GM19043 (cell line): ENCODE data around the gene SERINC3.
"Not testable (repeated sequence)": the region's sequence is repeated elsewhere in the genome, so short reads cannot be mapped to it uniquely, and the experiment has no call there.

Experiments
- ATAC-seq: cut with Tn5 transposase; IDR thresholded peaks from one replicate; pipeline ENCODE4 v1.9.1; 2021; ENCODE audit warnings: low read depth; ENCODE audit not compliant: unreplicated experiment

The SERINC3 gene

DNA sequence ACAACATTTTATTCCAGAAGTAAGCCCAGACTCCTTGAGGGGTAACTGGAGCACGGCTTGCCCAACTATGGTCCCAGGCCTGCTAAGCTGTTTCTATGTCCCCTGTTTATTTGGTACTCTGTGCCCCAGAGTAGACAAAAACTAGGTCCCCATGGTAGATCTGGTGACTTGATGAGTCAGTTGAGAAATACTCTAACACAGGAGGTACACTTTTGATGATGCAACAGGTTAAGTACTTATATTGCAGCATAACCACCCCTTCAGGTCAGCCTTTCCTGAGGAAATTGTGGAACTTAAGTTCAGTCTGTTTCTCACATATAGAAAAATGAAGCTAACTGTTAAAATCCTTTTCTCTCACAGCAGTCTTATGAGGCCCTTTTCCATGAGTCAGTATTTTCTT lies 26.6 kb downstream of the SERINC3 start:
- ATAC-seq: no peak

DNA sequence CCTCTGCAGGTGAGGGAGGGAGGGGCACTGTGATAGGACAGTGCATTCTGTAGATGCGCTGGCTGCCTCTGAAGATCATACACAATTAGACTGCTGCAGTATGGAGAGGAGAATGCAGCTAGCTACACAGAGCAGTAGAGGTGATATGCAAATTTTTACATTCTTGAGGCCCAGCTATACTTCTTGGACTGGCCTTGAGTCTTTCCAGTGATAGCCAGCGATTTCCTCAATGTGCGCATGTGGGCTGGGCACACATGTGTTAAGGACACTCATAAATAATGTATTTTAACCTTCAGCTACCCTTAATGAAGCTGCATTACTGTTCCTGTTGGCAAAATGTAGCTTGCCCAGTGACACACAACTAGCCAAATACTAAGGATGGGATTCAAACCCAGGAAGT lies 27.2 kb downstream of the SERINC3 start:
- no peak for ATAC-seq

DNA sequence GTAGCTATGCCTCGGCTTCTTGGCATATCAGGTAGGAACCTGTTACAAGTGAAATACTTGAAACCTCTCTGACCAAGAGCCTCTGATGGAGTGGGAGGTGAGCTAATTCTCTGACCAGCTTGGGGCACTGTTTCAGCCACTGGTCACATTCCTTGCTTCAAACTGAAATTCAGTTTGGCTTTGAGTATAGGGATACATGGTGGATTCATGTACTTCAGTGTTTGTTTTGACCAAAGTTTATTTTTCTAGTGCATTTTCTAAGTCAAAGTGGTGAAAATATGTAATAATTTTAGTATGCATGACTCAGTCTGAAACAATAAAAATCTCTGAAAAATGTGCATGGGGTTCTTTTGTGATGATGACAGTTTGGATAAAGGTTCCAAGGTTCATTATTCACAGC lies 27.6 kb downstream of the SERINC3 start:
- ATAC-seq: no peak

DNA sequence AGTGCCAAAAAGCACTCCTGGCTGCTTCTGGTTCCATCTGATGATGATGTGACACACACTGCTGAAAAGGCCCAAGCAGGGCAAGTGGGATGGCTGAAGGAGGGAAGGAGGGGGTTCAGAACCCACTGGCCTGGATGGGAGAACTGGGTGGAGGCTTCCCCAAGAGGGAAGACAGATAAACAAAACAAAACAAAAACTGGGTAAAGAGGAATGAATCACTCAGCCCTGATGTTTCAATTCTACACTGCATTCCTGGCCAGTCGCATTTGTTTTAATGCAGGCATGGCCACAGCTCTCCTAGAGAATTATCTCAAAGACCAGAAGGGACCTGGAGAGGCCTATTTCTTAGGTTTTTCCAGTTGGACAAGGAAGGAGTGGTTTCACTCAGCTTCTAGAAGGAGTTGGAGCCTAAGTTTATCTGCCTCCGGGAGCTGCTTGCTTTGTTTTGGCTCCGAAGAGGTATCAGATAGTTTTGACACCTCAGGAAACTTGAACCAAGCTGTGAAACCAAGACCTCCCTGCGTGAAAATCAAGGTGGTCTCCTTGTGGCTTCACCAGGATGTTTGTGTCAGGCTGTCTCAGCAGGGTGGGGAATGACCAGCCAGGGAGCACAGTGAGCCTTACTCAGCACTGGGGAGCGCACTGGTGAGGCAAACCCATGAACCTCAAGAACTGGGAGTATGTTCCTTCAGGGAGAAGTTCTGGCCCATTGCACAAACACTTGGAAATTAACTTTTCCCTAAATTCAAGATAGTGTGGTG lies 30.1 kb downstream of the SERINC3 start:
- no peak for ATAC-seq

DNA sequence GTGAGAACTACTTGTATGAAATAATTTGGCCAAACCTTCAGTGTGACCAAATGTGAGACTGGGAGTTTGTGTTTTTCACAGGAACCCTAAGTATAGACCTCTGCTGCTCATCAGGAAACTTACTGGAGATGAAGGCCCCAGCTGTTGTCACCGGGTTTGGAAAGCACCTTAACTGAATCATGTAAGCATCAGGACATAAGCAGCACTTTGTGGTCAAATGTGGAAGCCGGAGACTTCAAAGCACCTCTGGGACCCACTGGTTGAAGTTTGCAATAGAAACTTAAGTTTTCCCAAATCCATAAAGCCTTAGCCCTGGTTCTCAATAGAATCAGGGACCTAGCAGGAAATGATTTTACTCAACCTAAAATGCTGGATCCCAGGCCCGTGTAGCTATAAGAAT lies 31.9 kb downstream of the SERINC3 start:
- ATAC-seq: no peak

DNA sequence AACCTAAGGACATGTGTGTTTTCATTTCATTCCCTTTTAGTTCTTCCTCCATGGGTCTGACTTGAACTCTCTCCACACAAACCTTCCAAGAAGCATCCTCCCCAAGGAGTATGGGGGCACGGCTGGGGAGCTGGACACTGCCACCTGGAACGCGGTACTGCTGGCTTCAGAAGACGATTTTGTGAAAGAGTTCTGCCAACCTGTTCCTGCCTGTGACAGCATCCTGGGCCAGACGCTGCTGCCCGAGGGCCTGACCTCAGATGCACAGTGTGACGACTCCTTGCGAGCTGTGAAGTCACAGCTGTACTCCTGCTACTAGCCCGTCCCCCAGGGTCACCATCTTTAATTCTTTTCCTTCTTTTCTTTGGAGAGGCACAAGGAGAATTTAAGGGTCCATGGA lies 32.6 kb downstream of the SERINC3 start:
- ATAC-seq: no peak

DNA sequence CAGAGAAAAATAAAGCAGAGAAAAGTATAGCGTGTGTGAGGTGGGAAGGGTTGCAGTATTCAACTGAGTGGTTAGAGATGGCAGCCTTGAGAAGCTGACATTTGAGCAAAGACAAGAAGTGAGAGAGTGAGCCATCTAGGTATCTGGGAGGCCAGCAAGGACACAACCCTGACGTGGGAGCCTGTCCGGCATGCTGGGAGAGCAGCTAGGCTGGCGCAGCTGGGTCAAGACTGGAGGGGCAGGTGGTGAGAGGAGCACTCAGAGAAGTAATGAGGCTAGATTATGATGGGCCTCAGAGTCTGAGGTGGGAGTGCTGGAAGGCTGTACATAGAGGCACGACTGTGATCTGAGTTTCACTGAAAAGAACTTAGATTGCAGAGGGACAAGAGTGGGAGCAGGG lies 33.3 kb downstream of the SERINC3 start:
- ATAC-seq: no peak

DNA sequence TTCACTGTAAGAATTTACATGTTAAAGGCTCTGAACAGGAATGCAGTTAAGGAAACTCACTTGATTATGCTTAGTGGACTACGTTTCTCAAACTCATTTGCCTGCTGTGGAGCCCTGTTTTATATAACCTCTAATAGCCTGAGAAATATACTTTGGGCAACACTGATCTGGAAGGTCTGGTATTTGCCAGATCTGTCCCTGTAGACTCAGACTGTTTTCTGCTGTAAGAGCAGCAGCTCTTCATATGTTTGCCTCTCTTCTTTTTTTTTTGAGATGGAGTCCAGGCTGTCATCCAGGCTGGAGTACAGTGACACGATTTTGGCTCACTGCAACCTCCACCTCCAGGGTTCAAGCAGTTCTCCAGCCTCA lies 36.1 kb downstream of the SERINC3 start:
- ATAC-seq: no peak

DNA sequence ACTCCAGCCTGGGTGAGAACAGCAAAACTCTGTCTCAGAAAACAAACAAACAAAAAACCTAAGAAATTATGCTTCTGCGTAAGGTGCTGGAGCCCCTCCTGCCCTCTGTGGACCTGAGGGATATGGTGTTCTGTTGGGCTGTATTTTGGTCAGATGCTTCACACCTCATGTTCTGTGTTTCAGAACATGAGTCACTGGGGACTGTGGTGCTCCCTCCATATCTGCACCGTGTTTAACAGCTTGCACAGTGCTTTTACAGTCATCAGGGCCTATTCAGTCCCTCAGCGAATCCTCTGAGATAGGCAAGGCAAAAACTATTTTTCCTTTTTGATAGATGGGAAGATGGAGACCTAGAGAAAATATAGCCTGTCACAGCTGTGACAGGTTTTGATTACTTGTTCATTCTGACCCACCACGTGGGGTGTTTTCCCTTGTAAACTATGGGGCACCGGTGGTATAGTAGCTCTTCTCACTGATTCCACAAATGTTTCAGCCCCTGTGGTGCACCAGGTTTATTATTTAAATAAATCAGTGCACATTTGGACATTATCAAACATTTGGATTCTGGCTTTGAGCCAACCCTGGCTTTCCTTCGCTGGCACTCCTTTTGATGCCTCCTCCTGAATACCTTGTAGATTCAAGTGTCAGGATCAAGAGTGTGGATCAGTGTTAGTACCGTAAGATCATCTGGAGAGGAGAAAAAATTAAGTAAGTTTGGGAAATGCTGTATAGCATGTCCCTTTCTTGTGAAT lies 36.6 kb downstream of the SERINC3 start:
- no peak for ATAC-seq

DNA sequence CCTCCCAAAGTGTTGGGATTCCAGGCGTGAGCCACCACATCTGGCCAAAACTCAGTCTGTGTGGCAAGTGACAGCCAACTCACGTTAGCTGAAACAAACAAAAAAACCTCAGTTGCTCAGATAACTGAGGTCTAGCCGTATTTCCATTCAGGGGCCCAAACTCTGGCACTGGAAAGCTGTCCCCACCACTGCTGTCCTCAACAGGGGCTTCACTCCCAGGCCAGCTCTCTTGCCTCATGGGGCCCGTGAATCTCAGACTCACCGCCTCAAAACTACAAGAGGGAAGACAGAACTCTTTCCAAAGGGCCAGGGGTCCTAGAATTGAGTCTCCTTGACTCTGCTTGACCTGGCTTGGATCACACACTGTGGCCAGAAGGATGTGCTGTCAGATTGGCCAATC lies 38.8 kb downstream of the SERINC3 start:
- ATAC-seq: no peak

DNA sequence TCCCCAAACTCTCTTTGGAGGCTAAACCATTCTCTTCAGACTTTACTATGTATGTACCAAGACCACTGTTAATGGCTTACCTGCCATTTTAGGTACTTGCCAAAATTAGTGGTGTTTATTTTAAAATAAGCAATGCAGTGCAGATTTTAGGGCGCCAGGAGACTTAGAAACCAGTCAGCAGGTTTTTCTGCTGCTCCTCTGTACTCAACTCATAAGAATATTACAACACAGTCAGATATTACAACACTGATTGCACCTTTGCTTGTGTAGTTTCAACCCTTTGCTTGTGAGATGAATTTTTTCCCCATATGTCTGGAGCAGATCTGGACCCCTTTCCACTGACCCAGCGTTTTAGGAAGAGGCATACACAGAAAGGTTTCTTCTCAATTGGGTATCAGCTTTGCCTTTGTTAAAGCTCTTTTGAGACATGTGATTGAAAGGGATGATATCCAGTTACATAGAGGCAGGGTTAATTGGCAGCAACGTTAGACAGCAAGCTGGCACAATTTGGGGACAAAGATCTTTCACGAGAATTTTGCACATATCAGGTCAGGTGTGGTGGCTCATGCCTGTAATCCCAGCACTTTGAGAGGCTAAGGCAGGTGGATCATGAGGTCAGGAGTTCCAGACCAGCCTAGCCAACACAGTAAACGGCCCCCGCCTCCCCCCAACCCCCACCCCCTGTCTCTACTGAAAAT lies 40.0 kb downstream of the SERINC3 start:
- ATAC-seq: no peak

DNA sequence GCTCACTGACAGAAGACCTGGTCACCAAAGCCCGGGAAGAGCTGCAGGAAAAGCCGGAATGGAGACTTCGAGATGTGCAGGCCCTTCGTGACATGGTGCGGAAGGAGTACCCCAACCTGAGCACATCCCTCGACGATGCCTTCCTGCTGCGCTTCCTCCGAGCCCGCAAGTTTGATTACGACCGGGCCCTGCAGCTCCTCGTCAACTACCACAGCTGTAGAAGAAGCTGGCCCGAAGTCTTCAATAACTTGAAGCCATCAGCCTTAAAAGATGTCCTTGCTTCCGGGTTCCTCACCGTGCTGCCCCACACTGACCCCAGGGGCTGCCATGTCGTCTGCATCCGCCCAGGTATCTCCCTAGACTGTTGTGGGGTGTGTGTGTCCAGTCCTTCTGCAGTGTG lies 41.8 kb downstream of the SERINC3 start:
- no peak for ATAC-seq

DNA sequence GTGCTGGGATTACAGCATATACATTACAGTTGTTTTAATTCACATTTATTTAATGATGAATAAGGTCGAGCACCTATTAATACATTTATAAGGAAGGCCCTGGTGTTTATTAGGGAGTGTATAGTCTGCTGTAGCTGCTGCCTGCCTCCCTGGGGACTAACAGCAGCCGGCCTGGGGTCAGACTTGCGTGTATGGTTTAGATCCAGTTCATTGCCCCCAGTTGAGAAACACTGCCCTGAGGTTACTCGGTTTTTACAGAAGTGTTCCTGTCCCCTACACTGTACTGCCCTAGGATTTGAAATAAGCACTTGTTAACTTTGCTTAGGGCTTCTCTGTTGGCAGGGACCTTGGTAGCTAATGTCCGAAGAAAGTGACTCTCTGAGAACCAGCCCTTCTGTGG lies 42.2 kb downstream of the SERINC3 start:
- ATAC-seq: no peak

DNA sequence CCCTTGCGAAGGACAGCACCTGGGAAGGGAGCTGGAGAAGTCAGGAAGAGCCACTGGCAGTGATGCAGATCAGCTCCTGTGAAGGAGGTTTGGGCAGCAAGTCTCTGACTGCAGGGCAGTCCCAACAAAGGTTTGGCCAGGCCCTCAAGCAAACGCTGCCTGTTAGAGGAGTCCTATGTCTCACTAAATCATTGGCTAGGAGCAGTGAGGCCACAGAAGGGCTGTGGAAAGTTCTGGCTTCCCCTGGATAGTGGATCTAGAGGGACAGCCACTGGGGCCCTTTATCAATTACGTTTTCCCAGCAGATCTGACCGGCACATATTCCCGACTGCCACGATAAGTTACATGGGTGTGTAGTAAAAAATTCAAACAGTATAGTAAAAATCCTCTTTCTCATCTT lies 43.7 kb downstream of the SERINC3 start:
- ATAC-seq: no peak

DNA sequence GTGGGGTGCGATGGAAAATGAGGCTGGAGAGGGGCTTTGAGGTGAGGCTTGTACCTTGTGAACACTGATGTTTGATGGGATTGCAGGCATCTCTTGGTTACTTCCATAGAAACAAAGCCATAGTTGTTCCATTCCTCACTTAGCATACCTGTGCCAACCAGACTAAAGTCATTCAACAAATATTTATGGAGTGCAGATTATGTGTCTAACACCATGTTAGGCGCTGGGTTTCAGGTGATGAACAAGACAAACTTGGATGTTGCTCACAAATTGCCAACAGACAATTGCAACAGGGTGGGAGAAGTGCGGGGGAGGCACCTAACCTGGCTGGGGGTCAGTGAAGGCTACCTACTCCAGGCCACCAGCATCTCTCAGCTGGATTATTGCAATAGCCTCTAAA lies 44.7 kb downstream of the SERINC3 start:
- no peak for ATAC-seq

DNA sequence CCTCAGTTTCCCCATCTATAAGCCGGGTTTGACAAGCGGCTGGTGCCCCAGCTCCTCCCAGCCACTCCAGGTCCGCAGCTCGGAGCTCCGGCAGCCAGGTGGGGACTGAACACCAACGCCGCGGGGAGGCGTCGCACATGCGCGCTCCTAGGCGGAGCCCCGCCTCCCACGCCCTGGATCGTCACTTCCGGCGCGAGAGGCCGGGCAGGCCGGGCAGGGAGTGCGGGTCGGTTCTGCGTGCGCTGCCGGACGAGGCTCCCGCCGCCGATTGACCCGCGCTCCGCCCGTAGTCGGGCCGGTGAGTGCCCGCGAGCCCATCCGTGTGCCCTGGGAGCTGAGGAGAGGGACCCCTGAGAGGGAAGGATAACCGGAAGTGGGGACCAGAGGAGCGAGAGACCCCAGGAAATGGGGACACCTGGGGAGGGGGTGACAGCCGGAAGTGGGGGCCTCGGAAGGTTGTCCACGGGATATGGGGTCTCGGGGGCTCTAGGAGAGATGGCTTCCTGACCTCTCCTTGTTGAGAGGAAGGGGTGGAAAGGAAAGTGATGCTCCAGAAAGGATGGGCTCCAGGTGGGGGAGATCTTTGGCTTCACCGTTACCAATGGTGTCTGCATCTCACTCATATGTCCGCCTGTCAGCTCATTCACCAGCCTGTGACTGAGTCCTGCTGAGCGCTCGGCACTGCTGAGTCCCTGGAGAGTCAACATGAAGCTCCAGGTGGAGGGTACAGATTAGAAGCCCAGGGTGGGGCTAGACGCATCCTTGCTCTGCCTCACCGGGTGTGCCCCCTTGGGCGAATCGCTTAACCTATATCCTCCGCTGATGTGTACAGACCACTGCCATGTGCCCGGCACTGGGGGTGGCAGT lies 45.9 kb downstream of the SERINC3 start, which contains the start of gene TTPAL:
TTPAL (plus strand) TSS at position 181 of the 867 bp plus-strand sequence. CDS start 4,126 bp downstream, outside the sequence.
- peak; percentile 88 for ATAC-seq

DNA sequence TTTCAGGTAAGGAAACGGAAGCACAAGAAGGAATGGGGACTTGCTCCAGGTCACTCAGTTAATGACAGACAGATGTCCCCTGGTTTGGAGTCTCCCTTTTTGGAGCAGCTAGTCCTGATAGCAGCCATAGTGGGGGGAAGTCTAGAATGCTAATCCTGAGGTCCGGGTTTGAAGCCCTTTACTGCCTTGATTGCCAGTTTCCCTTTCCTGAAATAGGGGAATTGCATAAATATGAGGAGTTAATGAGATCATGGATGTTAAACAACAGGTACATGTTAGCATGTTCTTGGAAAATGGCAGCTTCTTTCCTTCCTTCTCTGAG lies 46.5 kb downstream of the SERINC3 start:
- ATAC-seq: no peak

DNA sequence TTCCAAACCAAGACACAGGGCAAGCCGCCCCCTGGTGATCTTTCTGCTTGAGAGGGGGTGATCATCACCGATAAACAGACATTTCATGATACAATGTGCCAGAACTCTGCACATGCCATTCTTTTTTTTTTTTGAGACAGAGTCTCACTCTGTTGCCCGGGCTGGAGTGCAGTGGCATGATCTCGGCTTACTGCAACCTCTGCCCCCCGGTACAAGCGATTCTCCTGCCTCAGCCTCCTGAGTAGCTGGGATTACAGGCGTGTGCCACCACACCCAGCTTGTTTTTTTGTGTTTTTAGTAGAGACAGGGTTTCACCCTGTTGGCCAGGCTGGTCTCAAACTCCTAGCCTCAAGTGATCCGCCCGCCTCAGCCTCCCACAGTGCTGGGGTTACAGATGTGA lies 49.6 kb downstream of the SERINC3 start:
- not testable (repeated sequence) for ATAC-seq

DNA sequence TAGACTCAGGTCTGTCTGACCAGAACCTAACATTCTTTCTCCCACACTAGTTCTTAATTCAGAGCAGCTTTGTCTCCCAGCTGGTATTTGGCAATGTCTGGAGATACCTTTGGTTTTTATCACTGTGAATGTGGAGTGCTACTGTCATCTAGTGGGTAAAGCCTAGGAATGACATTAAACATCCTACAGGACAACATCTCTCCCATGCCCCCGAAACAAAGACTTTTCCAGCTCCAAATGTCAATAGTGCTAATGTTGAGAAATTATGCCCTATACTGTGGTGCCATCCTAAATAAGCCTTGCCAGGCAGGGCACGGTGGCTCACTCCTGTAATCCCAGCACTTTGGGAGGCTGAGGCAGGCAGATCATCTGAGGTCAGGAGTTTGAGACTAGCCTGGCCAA lies 50.4 kb downstream of the SERINC3 start:
- ATAC-seq: no peak

DNA sequence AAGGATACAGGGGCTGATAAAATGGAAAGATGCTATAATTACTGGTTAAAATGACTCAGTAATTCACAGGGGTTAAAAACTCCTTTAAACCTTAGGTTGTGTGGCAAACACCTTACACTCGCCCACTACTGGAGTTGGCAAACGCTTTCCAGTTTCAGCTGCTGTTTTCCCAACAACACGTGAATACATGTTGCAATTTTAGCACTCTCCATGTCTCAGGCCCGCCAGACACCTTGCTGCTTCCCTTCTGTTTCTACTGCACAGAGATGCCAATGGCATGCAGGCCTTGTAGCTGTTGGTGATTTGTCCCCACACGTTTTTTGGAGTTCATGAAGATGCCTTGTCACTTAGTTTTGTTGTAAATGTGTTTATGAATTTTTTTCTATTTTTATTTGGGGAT lies 51.5 kb downstream of the SERINC3 start:
- no peak for ATAC-seq
